ENCODE measurements around the gene RGS6. TPM values are rescaled to one million over a fixed set of nuclear protein-coding genes. Genes with fewer than 3 reads are reported as not detected.

The RGS6 gene
- total RNA-seq, 4 donors from 2014 or later: 0.84 to 3.0 (median 1.7) TPM; not detected in 1

DNA sequence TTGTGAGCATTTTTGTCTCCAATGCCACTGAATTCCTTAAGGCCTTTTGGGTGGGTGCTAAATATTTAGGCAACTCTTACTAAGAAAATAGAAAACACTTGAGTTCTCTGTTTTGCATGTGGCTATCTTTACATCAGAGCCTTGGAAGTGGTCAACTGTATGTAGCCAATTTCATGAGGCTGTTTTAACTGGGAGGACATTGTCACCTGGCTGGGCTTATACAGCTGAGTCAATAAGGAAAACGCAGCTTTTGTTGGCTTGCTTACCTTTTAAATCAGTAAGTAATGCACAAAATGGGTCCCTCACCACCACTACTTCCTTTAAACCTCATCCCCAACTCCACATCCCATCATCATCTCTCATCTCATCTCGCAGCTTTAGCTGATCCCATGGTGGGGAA is 194.3 kb downstream of the RGS6 start:
- WGBS, 2 donors: 89 to 91% methylated on average over 2 of the region's 2 CpGs
- no peak for TF ChIP-seq CTCF (IDR thresholded peaks at IDR 0.05)
- no peak for TF ChIP-seq POLR2A (IDR thresholded peaks at IDR 0.05)
- H3K4me3 ChIP-seq (ENCODE audit: low read depth, poor library complexity, severe bottlenecking): no peak overlapping the region
- DNase-seq (ENCODE audit: low spot score in 2 of 2): no peak
- intact Hi-C loops (cut with DNase I; ENCODE audit: low total_unique reads): no loop called here

GRCh38 chr14:72128629-72129028 is 196.4 kb downstream of the RGS6 start:
- no peak overlapping the region for H3K4me3 ChIP-seq (ENCODE audit: low read depth, poor library complexity, severe bottlenecking)
- intact Hi-C loops (cut with DNase I; ENCODE audit: low total_unique reads): no loop called here
- TF ChIP-seq POLR2A (IDR thresholded peaks at IDR 0.05) (no peak), CTCF (IDR thresholded peaks at IDR 0.05) (no peak)
- WGBS, 2 donors: 60 to 78% methylated on average over 11 of the region's 11 CpGs
- no peak for DNase-seq (ENCODE audit: low spot score in 2 of 2)

DNA sequence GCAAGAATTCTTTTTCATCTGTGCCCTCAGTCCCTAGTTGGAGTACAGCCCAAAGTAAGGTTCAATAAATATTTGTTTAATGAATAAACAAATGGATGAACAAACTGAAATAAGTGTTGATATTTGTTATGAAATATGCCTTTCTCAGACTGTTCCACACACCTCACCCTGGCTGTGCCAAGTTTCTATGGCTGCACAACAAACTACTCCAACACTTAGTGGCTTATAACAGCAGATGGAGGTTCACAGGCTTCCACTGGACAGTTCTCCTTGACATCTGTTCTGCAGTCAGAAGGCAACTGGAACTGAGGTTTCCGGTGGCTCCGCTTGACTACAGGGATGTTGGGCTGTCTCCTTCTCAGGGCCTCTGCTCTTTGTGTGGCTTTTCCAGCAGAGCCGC is 197.1 kb downstream of the RGS6 start:
- DNase-seq (ENCODE audit: low spot score in 2 of 2): no peak
- intact Hi-C loops (cut with DNase I; ENCODE audit: low total_unique reads): no loop called here

GRCh38 chr14:72141084-72141483 is 208.9 kb downstream of the RGS6 start:
- no peak overlapping the region for H3K4me3 ChIP-seq (ENCODE audit: low read depth, poor library complexity, severe bottlenecking)
- TF ChIP-seq CTCF (IDR thresholded peaks at IDR 0.05) (no peak), POLR2A (IDR thresholded peaks at IDR 0.05) (no peak)
- WGBS, 2 donors: 78 to 81% methylated on average over 2 of the region's 2 CpGs
- DNase-seq (ENCODE audit: low spot score in 2 of 2): no peak
- intact Hi-C loops (cut with DNase I; ENCODE audit: low total_unique reads): no loop called here

More for the DNA sequence above, 197.1 kb downstream of the RGS6 start:
- H3K4me3 ChIP-seq (ENCODE audit: low read depth, poor library complexity, severe bottlenecking): no peak overlapping the region
- TF ChIP-seq CTCF (IDR thresholded peaks at IDR 0.05) (no peak), POLR2A (IDR thresholded peaks at IDR 0.05) (no peak)
- 89% methylated on average over 3 of the region's 3 CpGs for WGBS, 2 donors

- no peak overlapping the region for H3K4me3 ChIP-seq (ENCODE audit: low read depth, poor library complexity, severe bottlenecking)
- intact Hi-C loops (cut with DNase I; ENCODE audit: low total_unique reads): no loop called here
- TF ChIP-seq CTCF (IDR thresholded peaks at IDR 0.05) (no peak), POLR2A (IDR thresholded peaks at IDR 0.05) (no peak)
- DNase-seq (ENCODE audit: low spot score in 2 of 2): no peak
- WGBS, 2 donors: 84 to 85% methylated on average over 2 of the region's 2 CpGs
Observed at GRCh38 chr14:72142328-72142727, 210.1 kb downstream of the RGS6 start.

DNA sequence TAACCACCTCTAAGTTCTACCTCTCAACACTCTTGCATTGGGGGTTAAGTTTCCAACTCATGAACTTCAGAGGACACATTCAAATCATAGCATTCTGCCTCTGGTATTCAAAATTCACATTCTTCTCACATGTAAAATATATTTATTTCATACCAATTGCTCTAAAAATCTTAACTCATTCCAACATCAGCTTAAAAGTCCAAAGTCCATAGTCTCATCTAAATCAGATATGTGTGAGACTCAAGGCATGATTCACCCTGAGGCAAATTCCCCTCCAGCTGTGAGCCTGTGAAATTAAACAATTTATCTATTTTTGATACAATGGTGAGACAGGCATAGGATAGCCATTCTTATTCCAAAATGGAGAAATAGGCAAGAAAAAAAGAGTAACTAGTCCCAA is 214.0 kb downstream of the RGS6 start:
- no peak for DNase-seq (ENCODE audit: low spot score in 2 of 2)
- no peak overlapping the region for H3K4me3 ChIP-seq (ENCODE audit: low read depth, poor library complexity, severe bottlenecking)
- TF ChIP-seq POLR2A (IDR thresholded peaks at IDR 0.05): no peak
- no peak for TF ChIP-seq CTCF (IDR thresholded peaks at IDR 0.05)
- intact Hi-C loops (cut with DNase I; ENCODE audit: low total_unique reads): no loop called here
